CD4-positive, alpha-beta T cell (primary cell): ENCODE results near the gene TM4SF1. TPM values are rescaled to one million over a fixed set of nuclear protein-coding genes. Genes with fewer than 3 reads are reported as not detected.

Source experiments
- ATAC-seq: fragments of 200-7000 bp; cut with Tn5 transposase; one replicate; pipeline ENCODE4 v1.10.0; 2022; ENCODE audit warnings: mild to moderate bottlenecking; ENCODE audit not compliant: poor library complexity
- CTCF ChIA-PET: fragments of 350-600 bp; sonication (Branson Sonifier 250); formaldehyde crosslinking; loops from one replicate; lab custom pipeline; 2021; ENCODE audit warnings: antibody characterized with exemption, inconsistent platforms; lab: Charles Lee
- POLR2A ChIA-PET: fragments of 350-600 bp; sonication (Branson Sonifier 250); formaldehyde crosslinking; loops from one replicate; lab custom pipeline; 2021; ENCODE audit warnings: antibody characterized with exemption, inconsistent platforms; lab: Charles Lee
- DNase-seq, 14 experiments: peaks; one replicate each; pipeline ENCODE4 v3.0.0-alpha.2; 2013 to 2020; ENCODE audit warnings: mixed read lengths in 2 of 14
- H3K27ac ChIP-seq, 2 donors: one replicate each; pipeline versions ENCODE4 v1.5.1 to v1.7.0; 2013; ENCODE audit warnings: low read length in 2 of 2, low read depth in 1 of 2, mild to moderate bottlenecking in 1 of 2
- H3K27me3 ChIP-seq, 2 experiments: 1 replicate in 1 of 2; 2 replicates in 1 of 2; pipeline versions ENCODE4 v1.6.1 to v1.7.0; 2013; ENCODE audit warnings: low read length in 2 of 2, control low read depth in 1 of 2, mild to moderate bottlenecking in 1 of 2, moderate library complexity in 1 of 2; ENCODE audit not compliant: insufficient read depth in 2 of 2, control insufficient read depth in 1 of 2
- H3K36me3 ChIP-seq: one replicate; pipeline ENCODE4 v1.6.1; 2013; ENCODE audit warnings: low read length, control low read depth; ENCODE audit not compliant: insufficient read depth
- H3K4me1 ChIP-seq: one replicate; pipeline ENCODE4 v1.6.1; 2013; ENCODE audit warnings: low read length, control low read depth; ENCODE audit not compliant: insufficient read depth
- H3K4me3 ChIP-seq: one replicate; pipeline ENCODE4 v1.5.1; 2013; ENCODE audit warnings: mild to moderate bottlenecking, low read length, moderate library complexity
- H3K9me3 ChIP-seq, 2 experiments: 1 replicate in 1 of 2; 2 replicates in 1 of 2; pipeline versions ENCODE4 v1.6.1 to v1.7.0; 2013; ENCODE audit warnings: low read length in 2 of 2, mild to moderate bottlenecking in 2 of 2, control low read depth in 1 of 2, moderate library complexity in 1 of 2; ENCODE audit not compliant: control insufficient read depth in 1 of 2, insufficient read depth in 1 of 2
- H3K27ac Mint-ChIP-seq: one replicate; pipeline ENCODE4 v1.8.0; 2020; ENCODE audit warnings: mixed read lengths
- H3K27me3 Mint-ChIP-seq: one replicate; pipeline ENCODE4 v1.8.0; 2021; ENCODE audit warnings: mixed read lengths
- H3K36me3 Mint-ChIP-seq: one replicate; pipeline ENCODE4 v1.8.0; 2021; ENCODE audit warnings: low read depth, mixed read lengths
- H3K4me1 Mint-ChIP-seq: one replicate; pipeline ENCODE4 v1.8.0; 2021; ENCODE audit warnings: low read depth, mixed read lengths
- H3K4me3 Mint-ChIP-seq: one replicate; pipeline ENCODE4 v1.8.0; 2020; ENCODE audit warnings: mild to moderate bottlenecking, mixed read lengths
- H3K9me3 Mint-ChIP-seq: one replicate; pipeline ENCODE4 v1.8.0; 2020; ENCODE audit warnings: mixed read lengths
- intact Hi-C, 2 experiments: fragments of 100-400 bp; cut with DNase I in 1 of 2; cut with micrococcal nuclease in 1 of 2; formaldehyde crosslinking; loops; one replicate each; pipeline versions ENCODE4 v1.15.1 to v1.9.0; 2023 to 2025; cut with DNase I, micrococcal nuclease
- total RNA-seq, 174 experiments: library from RNA in 2 of 174; stranded (reverse) in 2 of 174; gene quantifications; one replicate each; pipeline ENCODE4 v1.2.3 and lab custom pipeline; 2021 to 2026
- TF ChIP-seq, protein P1 (sequence below): fragments of 200-600 bp; IDR thresholded peaks from one replicate; pipeline ENCODE4 v1.8.0; 2022; ENCODE audit warnings: antibody characterized with exemption, mild to moderate bottlenecking

TM4SF1 gene
- total RNA-seq, 2 experiments from 2014 or later = not detected

DNA sequence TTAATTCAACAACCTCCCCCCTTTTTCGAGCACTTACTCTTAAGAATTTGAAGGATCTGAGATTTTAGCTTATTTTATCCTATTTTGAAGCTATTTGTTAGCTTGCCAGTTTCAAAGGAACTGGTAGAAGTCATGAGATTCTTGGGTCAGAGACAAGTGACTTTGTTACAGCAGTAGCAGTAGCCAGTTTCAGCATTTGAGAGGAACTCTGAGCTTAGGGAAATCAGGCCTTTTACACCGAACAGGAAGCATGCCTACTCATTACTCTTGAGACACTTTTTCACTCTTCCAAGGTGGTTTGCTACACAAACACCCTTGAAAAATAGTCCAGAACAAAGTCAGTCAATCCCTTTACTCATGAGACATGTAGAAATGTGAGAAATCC is 24.5 kb upstream of the TM4SF1 start:
- Histone ChIP-seq H3K36me3 (no peaks in the 10 kb centered on the region), H3K27ac (no peak overlapping the region), H3K27me3 (peaks cover 0 to 4% of the 10 kb centered on the region in 2 experiments), H3K4me1 (no peaks in the 10 kb centered on the region), H3K4me3 (no peak overlapping the region), H3K9me3 (no peaks in the 10 kb centered on the region)
- H3K27me3 Mint-ChIP-seq = peaks cover 10% of the 10 kb centered on the region
- ChIA-PET CTCF (no interaction called here), POLR2A (no interaction called here)
- intact Hi-C loops = no loop called here
- no peak overlapping the region for H3K4me3 Mint-ChIP-seq
- no peaks in the 10 kb centered on the region for H3K36me3 Mint-ChIP-seq
- H3K9me3 Mint-ChIP-seq = no peaks in the 10 kb centered on the region
- TF ChIP-seq, protein P1, sequence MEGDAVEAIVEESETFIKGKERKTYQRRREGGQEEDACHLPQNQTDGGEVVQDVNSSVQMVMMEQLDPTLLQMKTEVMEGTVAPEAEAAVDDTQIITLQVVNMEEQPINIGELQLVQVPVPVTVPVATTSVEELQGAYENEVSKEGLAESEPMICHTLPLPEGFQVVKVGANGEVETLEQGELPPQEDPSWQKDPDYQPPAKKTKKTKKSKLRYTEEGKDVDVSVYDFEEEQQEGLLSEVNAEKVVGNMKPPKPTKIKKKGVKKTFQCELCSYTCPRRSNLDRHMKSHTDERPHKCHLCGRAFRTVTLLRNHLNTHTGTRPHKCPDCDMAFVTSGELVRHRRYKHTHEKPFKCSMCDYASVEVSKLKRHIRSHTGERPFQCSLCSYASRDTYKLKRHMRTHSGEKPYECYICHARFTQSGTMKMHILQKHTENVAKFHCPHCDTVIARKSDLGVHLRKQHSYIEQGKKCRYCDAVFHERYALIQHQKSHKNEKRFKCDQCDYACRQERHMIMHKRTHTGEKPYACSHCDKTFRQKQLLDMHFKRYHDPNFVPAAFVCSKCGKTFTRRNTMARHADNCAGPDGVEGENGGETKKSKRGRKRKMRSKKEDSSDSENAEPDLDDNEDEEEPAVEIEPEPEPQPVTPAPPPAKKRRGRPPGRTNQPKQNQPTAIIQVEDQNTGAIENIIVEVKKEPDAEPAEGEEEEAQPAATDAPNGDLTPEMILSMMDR = no peak
- no peaks in the 10 kb centered on the region for H3K4me1 Mint-ChIP-seq
- DNase-seq = no peak
- no peak overlapping the region for H3K27ac Mint-ChIP-seq
- ATAC-seq = no peak

DNA sequence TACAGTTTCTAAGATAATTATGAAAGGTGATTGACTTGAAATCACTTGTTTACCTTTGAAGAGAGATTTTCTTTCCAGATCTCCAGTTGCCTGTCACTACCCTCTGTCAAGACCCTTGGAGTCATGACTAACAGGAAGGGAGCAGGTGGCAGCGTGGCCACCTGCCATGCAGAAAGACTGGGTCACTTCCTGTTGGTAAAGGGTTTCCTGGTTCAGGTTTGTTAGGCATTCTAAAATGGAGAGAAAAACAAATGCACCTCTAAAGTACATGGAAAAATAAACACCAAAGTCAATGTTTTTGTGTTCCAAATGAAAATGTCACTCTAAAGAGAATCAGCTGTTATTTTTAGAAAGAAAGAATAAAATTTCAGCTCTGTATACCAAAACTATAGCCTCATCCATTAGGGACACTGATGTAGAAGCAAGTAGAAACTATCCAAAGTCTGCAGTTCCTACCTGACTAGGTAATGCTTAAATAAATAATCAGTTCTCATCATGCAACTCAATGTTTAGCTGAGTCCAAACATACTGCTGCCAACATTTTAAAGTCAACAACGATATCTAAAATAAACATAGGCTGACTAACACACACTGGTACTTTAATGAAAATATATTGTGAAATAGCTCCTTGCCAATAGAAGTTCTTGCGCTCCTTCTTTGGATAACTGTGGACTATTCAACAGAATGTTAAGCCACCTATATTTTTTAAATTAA is 23.9 kb upstream of the TM4SF1 start:
- no peaks in the 10 kb centered on the region for H3K4me1 Mint-ChIP-seq
- ATAC-seq = no peak

GRCh38 chr3:149400645-149401044 is 23.2 kb upstream of the TM4SF1 start:
- Histone ChIP-seq H3K36me3 (no peaks in the 10 kb centered on the region), H3K4me3 (no peak overlapping the region), H3K27me3 (peaks cover 0 to 4% of the 10 kb centered on the region in 2 experiments), H3K9me3 (no peaks in the 10 kb centered on the region), H3K4me1 (no peaks in the 10 kb centered on the region), H3K27ac (no peak overlapping the region)
- Mint-ChIP-seq H3K27me3 (peaks cover 10% of the 10 kb centered on the region), H3K4me1 (no peaks in the 10 kb centered on the region), H3K4me3 (no peak overlapping the region), H3K27ac (no peak overlapping the region), H3K9me3 (no peaks in the 10 kb centered on the region), H3K36me3 (no peaks in the 10 kb centered on the region)
- TF ChIP-seq, protein P1 = no peak
- ChIA-PET POLR2A (no interaction called here), CTCF (no interaction called here)
- intact Hi-C loops = no loop called here
- ATAC-seq (no peak), DNase-seq (no peak)

More for the DNA sequence above, 23.9 kb upstream of the TM4SF1 start:
- Histone ChIP-seq H3K36me3 (no peaks in the 10 kb centered on the region), H3K27ac (no peak overlapping the region), H3K27me3 (peaks cover 0 to 4% of the 10 kb centered on the region in 2 experiments), H3K9me3 (no peaks in the 10 kb centered on the region), H3K4me1 (no peaks in the 10 kb centered on the region), H3K4me3 (no peak overlapping the region)
- H3K4me3 Mint-ChIP-seq = no peak overlapping the region
- no peaks in the 10 kb centered on the region for H3K9me3 Mint-ChIP-seq
- intact Hi-C loops = no loop called here
- no peak for DNase-seq
- POLR2A ChIA-PET = no interaction called here
- no peaks in the 10 kb centered on the region for H3K36me3 Mint-ChIP-seq
- H3K27ac Mint-ChIP-seq = no peak overlapping the region
- peaks cover 10% of the 10 kb centered on the region for H3K27me3 Mint-ChIP-seq
- TF ChIP-seq, protein P1 = no peak
- CTCF ChIA-PET = no interaction called here
